BLaER1 (cell line): ENCODE data around the gene SRGAP2B.
"Not testable (repeated sequence)": the region's sequence is repeated elsewhere in the genome, so short reads cannot be mapped to it uniquely, and the experiment has no call there.

Source experiments
- H3K27ac ChIP-seq: shearing (Covaris generic); formaldehyde crosslinking; 2 replicates; pipeline ENCODE4 v1.8.1; 2022
- H3K27me3 ChIP-seq: shearing (Covaris generic); formaldehyde crosslinking; 2 replicates; pipeline ENCODE4 v1.8.1; 2022
- H3K36me3 ChIP-seq: shearing (Covaris generic); formaldehyde crosslinking; 2 replicates; pipeline ENCODE4 v1.8.1; 2022
- H3K4me1 ChIP-seq: shearing (Covaris generic); formaldehyde crosslinking; 2 replicates; pipeline ENCODE4 v1.8.1; 2022
- H3K4me2 ChIP-seq: shearing (Covaris generic); formaldehyde crosslinking; 2 replicates; pipeline ENCODE4 v1.8.1; 2022
- H3K4me3 ChIP-seq: shearing (Covaris generic); formaldehyde crosslinking; 2 replicates; pipeline ENCODE4 v1.8.1; 2022
- H3K9ac ChIP-seq: shearing (Covaris generic); formaldehyde crosslinking; 2 replicates; pipeline ENCODE4 v1.8.1; 2022
- H3K9me3 ChIP-seq: shearing (Covaris generic); formaldehyde crosslinking; 2 replicates; pipeline ENCODE4 v1.8.1; 2022
- H4K20me1 ChIP-seq: shearing (Covaris generic); formaldehyde crosslinking; 2 replicates; pipeline ENCODE4 v1.8.1; 2022

Gene SRGAP2B

DNA sequence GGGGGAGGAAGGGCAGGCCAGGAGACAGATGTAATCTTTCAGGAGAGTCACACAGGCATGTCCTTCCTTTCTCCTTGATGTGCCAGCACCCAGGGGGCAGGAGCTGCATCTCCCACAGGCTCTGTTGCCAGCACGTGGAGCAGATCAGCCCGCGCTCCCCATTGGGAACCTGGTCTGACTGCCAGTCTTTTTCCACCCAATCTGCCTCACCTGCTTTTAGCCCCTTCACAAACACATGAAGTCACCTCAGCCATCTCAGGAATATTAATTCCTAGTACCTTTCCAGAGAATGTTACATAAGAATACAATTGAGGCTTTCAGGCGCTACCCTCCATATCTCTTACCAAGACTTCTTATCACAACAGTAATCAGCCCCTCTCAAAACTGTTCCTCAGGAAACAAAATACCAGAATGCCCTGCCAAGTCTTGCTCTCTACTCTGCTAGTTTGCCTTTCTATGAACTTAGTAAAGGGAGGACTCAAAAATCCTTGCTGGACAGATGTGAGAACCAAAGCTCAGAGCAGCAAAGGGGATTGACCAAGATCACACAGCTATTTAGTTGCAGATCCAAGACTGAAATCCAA, 94.3 kb downstream of the SRGAP2B start:
- H3K27me3 ChIP-seq, H3K4me2 ChIP-seq, H3K36me3 ChIP-seq, H3K27ac ChIP-seq, H3K9me3 ChIP-seq, H3K4me1 ChIP-seq, H3K4me3 ChIP-seq, H3K9ac ChIP-seq, H4K20me1 ChIP-seq: not testable (repeated sequence)

DNA sequence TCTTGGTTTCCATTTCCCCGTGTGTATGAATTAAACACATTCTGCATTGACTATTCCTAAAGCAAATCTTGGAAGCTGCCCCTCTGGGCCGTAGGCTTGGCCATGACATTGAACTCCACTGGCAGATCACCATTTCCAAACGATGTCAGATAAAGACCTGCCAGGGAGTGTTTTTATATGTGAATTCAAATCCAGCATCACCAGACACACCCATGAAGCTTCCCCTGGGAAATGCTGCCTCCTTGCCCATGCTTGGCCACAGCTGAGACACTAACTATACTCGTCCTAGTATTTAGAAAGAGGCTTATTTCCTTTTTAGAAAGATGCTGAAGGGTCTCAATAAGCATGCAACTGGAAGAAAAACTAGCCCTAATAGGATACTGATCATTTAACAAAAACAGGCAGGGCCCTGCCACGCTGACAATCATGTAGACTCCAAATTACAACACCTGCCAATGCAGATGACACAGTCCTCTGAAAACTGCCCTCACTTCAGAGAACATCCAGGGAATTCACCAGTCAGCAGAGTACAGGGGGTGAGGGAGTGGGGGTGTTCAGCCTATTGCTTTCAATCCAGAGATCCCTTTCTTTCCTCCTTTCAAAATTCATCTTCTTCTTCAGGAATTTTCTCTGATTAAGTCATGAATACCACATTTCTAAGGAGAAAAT, 94.9 kb downstream of the SRGAP2B start:
- H3K4me2 ChIP-seq, H3K36me3 ChIP-seq, H3K9me3 ChIP-seq, H3K4me3 ChIP-seq, H3K27ac ChIP-seq, H4K20me1 ChIP-seq, H3K9ac ChIP-seq, H3K4me1 ChIP-seq, H3K27me3 ChIP-seq: not testable (repeated sequence)

DNA sequence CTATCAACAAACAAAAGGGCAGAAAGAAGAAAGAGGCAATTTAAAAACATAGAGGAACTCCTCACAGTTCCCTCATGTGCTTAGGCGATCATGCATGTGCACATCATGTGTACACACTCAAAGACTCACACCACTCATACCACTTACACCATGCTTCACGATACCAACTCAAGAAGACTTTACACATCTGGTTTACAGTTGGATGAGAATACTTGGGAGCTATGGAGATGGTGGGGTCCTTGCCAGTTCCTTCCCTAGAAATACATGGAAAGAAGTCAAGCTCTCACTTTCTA, 96.2 kb downstream of the SRGAP2B start:
- not testable (repeated sequence) for H3K36me3 ChIP-seq, H3K9ac ChIP-seq, H3K4me3 ChIP-seq, H3K4me1 ChIP-seq, H4K20me1 ChIP-seq, H3K27ac ChIP-seq, H3K4me2 ChIP-seq, H3K9me3 ChIP-seq, H3K27me3 ChIP-seq

DNA sequence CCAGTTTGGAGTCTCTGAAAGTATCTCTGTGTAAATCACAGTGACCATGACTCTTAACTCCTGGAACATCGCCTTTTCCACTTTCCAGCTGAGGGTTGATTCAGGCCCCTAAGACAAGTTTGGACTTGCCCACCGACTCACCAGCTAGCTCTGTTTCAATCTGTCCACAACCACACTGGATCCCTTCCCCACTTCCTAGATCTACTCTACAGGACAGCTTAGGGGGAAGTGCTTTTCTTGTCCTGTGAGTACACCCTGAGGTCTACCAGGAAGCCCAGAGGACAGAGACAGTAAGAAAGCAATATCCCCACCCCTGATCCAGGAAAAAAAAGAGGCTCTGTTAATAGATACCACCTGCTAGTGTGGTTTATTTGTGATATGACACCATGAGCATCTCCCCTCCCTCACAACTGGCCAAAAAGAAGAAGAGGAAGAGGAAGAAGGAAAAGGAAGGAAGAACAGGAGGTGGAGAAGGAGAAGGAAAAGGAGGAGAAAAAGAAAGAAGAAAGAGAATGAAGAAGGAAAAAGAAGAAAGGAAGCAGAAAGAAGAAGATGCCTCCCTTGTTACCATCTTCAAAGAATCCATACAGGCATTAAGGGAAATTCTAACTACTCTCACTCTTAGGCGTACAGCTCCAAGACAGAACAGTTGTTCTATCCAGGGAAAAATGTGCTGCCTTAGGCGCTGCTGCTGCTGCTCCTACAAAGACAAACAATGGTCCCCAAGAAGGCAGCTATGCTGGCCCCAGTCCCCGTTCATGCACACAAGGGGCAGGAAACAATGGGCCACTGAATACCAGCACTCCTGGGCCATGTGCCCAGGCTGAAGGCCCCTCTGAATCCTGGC, 96.8 kb downstream of the SRGAP2B start:
- not testable (repeated sequence) for H3K4me3 ChIP-seq, H3K9ac ChIP-seq, H3K27ac ChIP-seq, H3K9me3 ChIP-seq, H3K4me1 ChIP-seq, H4K20me1 ChIP-seq, H3K27me3 ChIP-seq, H3K4me2 ChIP-seq, H3K36me3 ChIP-seq

DNA sequence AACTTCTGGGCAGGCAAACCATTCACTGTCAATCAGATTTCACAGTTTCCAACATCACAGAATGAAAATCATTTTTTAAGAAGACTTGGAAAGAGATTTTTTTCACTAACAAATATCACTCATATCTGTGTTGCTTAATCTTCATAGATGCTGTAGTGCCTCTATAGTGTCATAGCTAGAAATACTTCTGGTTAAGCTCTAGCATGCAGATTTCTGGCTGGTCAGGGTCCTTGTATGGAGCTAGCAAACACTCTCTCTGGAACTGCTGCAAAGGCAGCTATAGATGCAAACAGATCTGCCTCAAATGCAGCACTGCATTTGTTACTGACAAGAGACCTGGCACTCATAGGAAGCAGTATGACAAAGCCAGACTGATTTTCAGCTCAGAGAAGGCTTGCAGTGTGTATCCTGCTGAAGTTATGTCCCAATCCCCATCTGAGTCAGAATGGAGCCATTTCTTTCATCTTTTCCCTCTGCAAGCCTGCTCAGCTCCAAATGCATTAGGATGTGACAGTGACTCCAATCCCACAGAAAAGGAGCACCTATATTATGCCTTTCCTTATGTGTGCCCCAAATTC, 99.2 kb downstream of the SRGAP2B start:
- H3K9me3 ChIP-seq, H3K27me3 ChIP-seq, H3K9ac ChIP-seq, H4K20me1 ChIP-seq, H3K4me2 ChIP-seq, H3K27ac ChIP-seq, H3K36me3 ChIP-seq, H3K4me3 ChIP-seq, H3K4me1 ChIP-seq: not testable (repeated sequence)

DNA sequence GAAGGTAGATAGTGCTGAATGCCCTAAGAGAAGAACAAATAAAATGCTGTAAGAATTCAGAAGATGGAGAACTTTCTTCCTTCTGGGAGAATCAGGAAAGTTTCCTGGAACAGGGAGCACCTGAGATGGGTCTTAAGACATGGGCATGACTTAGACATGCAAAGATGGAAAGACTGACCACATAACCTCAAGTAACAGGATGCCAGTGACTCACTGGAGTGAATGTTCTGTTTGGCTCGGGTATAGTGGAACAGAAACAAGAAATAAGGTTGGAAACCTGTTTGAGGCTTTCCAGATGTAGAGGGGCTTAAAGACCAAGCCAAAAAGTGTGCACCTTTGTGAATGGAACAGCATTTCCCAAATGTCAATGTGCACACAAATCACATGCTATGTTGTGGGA, 102.2 kb downstream of the SRGAP2B start:
- not testable (repeated sequence) for H4K20me1 ChIP-seq, H3K4me1 ChIP-seq, H3K4me2 ChIP-seq, H3K9me3 ChIP-seq, H3K9ac ChIP-seq, H3K27me3 ChIP-seq, H3K4me3 ChIP-seq, H3K36me3 ChIP-seq, H3K27ac ChIP-seq

DNA sequence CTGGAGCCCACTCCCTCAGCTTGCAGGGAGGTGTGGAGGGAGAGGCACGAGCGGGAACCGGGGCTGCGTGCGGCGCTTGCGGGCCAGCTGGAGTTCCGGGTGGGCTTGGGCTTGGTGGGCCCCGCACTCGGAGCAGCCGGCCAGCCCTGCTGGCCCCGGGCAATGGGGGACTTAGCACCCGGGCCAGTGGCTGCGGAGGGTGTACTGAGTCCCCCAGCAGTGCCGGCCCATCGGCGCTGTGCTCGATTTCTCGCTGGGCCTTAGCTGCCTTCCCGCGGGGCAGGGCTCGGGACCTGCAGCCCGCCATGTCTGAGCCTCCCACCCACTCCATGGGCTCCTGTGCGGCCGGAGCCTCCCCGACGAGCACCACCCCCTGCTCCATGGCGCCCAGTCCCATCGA, 104.5 kb downstream of the SRGAP2B start:
- not testable (repeated sequence) for H3K4me1 ChIP-seq, H3K9me3 ChIP-seq, H3K27ac ChIP-seq, H3K27me3 ChIP-seq, H3K9ac ChIP-seq, H3K4me2 ChIP-seq, H3K4me3 ChIP-seq, H4K20me1 ChIP-seq, H3K36me3 ChIP-seq

DNA sequence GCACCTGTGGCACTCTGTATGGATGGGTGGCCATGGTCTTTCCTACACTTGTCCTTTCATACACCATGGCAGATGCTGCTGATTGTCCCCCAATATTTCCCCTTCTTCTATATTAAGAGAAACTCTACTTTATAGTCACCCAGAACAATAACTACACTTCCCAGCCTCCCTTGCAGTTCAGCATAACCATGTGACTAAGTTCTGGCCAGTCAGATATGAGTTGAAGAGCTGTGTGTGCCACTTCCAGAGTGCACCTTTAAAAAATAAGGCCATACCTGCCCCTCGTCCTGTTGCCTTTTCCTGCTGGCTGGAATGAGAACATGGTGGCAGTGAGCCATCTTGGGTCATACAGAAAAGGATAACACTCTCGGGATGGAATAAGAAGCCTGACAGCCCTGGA, 108.0 kb downstream of the SRGAP2B start:
- H3K4me2 ChIP-seq, H3K27me3 ChIP-seq, H3K27ac ChIP-seq, H3K36me3 ChIP-seq, H3K4me3 ChIP-seq, H4K20me1 ChIP-seq, H3K9ac ChIP-seq, H3K4me1 ChIP-seq, H3K9me3 ChIP-seq: not testable (repeated sequence)

DNA sequence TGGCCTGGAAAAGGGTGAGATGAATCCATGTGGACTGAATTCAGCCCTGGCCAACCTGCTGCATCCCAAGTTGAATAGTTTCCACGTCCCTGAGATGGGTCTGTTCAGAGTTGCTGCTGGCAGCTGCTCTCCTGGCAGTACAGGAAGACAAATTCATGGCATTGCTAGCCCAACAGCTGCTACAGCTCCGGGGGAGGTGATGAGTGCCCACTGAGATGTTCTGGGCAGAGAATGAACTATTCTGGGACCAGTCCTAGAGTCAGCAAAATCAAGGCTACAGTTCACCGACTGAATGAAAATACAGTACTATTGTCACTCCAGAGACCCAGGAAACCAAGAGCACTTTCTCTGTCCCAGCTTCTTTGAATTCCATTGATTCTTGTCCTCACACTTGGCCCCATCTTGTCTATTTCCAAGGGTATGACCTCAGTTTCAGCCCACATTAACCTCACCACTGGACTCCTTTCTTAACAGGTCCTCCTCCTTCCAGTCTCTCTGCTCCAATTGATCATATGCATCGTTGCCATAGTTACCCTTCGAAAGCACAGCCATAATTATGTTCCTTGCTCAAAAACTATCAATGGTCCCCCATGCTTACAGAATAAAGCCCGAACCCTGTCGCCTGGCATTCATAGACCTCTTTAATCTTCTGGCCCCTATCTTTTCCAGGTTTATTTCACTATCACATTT, 108.8 kb downstream of the SRGAP2B start:
- H3K4me3 ChIP-seq, H3K36me3 ChIP-seq, H3K9me3 ChIP-seq, H3K27ac ChIP-seq, H3K27me3 ChIP-seq, H4K20me1 ChIP-seq, H3K9ac ChIP-seq, H3K4me2 ChIP-seq, H3K4me1 ChIP-seq: not testable (repeated sequence)

DNA sequence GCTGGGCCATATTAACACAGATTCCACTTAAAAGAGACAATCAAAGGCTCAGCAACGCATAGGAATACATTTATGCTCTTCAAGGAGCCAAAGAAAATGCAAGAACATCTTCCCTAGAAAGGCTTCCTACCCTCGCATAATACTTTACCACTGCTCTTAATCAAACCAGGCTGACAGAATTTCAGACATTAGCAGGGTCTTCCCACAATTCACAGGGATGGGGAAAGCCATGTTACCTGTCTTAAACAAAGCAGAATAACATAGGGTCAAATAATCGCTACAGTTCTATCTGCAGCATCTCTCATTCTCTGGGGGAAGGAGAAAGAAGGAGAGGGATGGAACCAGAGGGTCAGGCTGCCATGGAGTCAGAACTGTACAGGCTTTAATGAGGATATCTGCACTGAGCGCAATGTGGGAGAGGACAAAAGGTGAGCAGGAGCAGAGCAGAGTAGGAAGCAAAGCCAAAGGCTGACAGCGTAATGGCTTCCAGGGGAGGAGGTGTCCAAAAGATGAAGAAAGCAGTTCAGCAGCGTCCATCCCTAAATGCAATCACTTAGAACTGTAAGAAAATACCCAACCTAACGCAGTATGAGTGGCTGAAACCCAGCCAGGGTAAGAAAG, 109.5 kb downstream of the SRGAP2B start:
- not testable (repeated sequence) for H3K36me3 ChIP-seq, H3K4me3 ChIP-seq, H3K27ac ChIP-seq, H3K9me3 ChIP-seq, H3K27me3 ChIP-seq, H3K9ac ChIP-seq, H4K20me1 ChIP-seq, H3K4me1 ChIP-seq, H3K4me2 ChIP-seq

DNA sequence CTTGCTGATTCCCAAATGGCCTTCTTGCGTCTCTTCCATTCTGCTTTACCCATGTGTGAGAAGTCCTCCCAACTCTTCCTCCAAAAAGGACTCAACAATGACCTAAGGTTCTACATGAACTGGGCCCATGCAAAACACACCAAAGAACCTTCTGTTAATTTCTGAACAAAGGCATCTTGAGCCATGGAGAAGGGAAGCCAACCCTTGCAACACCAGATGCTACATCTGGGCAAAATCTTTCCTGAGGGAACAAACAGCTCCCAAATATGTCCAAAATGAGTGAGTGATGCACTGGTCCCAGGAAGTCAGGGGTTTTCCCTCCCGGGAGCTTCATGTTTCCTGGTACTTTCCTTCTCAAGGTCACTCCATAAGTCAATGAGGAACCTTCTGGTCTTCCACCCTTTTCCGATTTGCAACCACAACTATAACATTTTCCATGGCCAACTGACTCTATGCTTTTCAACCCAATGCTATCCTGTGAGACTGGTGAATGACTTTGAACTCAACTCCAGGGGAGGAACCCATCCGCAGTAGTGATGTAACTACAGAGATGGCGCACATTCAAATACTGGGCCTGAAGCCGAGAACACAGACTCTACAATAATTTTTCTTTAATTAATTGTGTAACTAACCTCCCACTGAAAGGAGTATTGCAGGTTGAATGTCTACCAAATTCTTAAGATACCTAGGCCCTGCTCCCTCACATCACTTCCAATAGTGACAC, 112.2 kb downstream of the SRGAP2B start:
- not testable (repeated sequence) for H3K4me2 ChIP-seq, H3K9me3 ChIP-seq, H3K9ac ChIP-seq, H3K36me3 ChIP-seq, H3K27ac ChIP-seq, H3K4me1 ChIP-seq, H3K27me3 ChIP-seq, H4K20me1 ChIP-seq, H3K4me3 ChIP-seq

DNA sequence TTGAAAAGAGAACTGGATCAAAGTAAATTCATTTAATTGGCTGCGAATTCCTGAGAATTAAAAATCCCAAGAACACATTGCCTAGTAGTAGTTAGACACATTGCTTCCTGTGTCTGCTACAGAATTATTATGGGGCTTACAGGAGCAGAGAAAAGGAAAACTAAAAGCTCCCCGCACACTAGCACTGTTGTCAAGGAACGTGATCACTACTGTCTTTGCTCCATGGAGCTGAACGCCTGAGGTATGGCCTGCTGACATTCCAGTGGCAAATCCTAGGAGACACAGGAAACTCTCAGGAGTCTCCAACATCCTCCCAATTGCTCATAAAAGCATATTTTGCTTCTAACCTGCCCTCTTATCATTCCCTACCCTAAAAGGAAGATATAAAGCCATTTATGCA, 114.0 kb downstream of the SRGAP2B start:
- H3K27me3 ChIP-seq, H3K27ac ChIP-seq, H3K9ac ChIP-seq, H3K4me1 ChIP-seq, H4K20me1 ChIP-seq, H3K4me2 ChIP-seq, H3K9me3 ChIP-seq, H3K36me3 ChIP-seq, H3K4me3 ChIP-seq: not testable (repeated sequence)

DNA sequence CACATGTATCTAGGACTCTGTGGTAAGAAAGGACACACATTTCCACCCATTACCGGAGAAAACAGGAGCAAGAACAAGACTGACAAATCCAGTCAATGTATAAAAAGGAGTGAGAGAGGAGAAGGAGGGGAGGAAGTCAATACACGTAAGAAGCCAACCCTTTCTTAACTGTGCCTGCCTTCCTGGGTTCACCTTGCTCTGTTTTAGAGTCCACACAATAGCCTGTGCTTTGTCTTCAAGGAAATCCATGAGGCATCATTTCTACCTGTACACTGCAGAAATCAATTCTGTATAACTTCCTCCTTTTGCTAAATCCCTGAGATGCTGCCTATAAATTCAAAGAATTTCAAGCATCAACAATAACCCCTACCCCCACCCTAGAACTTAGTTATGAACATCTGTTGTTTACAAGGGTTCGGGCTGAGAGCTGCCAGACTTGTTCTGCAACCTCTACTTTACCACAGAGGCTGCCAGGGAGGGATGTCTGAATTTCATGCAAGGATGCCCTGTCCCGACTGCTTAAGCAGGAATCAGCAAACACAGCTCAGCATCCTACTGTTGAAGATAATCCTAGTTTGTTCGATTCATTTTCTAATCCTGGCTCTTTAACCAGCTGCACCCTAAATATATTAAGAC, 115.0 kb downstream of the SRGAP2B start:
- H3K4me3 ChIP-seq, H3K9ac ChIP-seq, H4K20me1 ChIP-seq, H3K27me3 ChIP-seq, H3K4me1 ChIP-seq, H3K27ac ChIP-seq, H3K36me3 ChIP-seq, H3K4me2 ChIP-seq, H3K9me3 ChIP-seq: not testable (repeated sequence)
